ENCODE results near the gene CAMK4. TPM values are rescaled to one million over a fixed set of nuclear protein-coding genes. Genes with fewer than 3 reads are reported as not detected.

CAMK4 gene
- total RNA-seq, 1 experiment from 2014 or later: not detected

GRCh38 chr5:111425205-111425604 lies 201.0 kb downstream of the CAMK4 start:
- CTCF ChIA-PET: no interaction called here
- no peaks in the 10 kb centered on the region for H4K20me1 ChIP-seq (ENCODE audit: insufficient read depth)
- no peak overlapping the region for H3K4me2 ChIP-seq
- no peaks in the 10 kb centered on the region for H3K27me3 ChIP-seq (ENCODE audit: insufficient read depth, low read depth)
- no peak overlapping the region for H3K27ac ChIP-seq
- no peak for DNase-seq
- no peaks in the 10 kb centered on the region for H3F3A ChIP-seq (ENCODE audit: insufficient read depth, low read depth)
- no peaks in the 10 kb centered on the region for H3K9me2 ChIP-seq (ENCODE audit: insufficient read depth)
- H3K4me1 ChIP-seq (replicated peaks; ENCODE audit: insufficient read depth): no peaks in the 10 kb centered on the region
- H3K36me3 ChIP-seq (ENCODE audit: low read depth): no peaks in the 10 kb centered on the region
- POLR2A ChIA-PET (ENCODE audit: unreplicated experiment): no interaction called here
- intact Hi-C loops (cut with micrococcal nuclease; ENCODE audit: unreplicated experiment): no loop called here
- no peaks in the 10 kb centered on the region for H3K79me2 ChIP-seq (ENCODE audit: low read depth)
- no peaks in the 10 kb centered on the region for H3K9me3 ChIP-seq (ENCODE audit: insufficient read depth, low read depth)
- no peak for TF ChIP-seq CTCF (conservative IDR thresholded peaks at IDR 0.05)
- no peak for TF ChIP-seq EZH2 (IDR thresholded peaks at IDR 0.05; ENCODE audit: low read depth)
- no TSS peak for BruUV-seq (replicated peaks)
- no peak overlapping the region for H3K4me3 ChIP-seq
- H2AFZ ChIP-seq: no peak overlapping the region

- Histone ChIP-seq H3K4me2 (no peak overlapping the region), H3K9me2 (ENCODE audit: insufficient read depth) (no peaks in the 10 kb centered on the region), H2AFZ (no peak overlapping the region), H3K27ac (no peak overlapping the region), H3K79me2 (ENCODE audit: low read depth) (no peaks in the 10 kb centered on the region), H3K9me3 (ENCODE audit: insufficient read depth, low read depth) (no peaks in the 10 kb centered on the region), H3F3A (ENCODE audit: insufficient read depth, low read depth) (no peaks in the 10 kb centered on the region), H3K27me3 (ENCODE audit: insufficient read depth, low read depth) (no peaks in the 10 kb centered on the region), H3K4me3 (no peak overlapping the region), H4K20me1 (ENCODE audit: insufficient read depth) (no peaks in the 10 kb centered on the region), H3K36me3 (ENCODE audit: low read depth) (no peaks in the 10 kb centered on the region), H3K4me1 (replicated peaks; ENCODE audit: insufficient read depth) (no peaks in the 10 kb centered on the region)
- intact Hi-C loops (cut with micrococcal nuclease; ENCODE audit: unreplicated experiment): no loop called here
- ChIA-PET CTCF (no interaction called here), POLR2A (ENCODE audit: unreplicated experiment) (no interaction called here)
- no TSS peak for BruUV-seq (replicated peaks)
- TF ChIP-seq CTCF (conservative IDR thresholded peaks at IDR 0.05) (no peak), EZH2 (IDR thresholded peaks at IDR 0.05; ENCODE audit: low read depth) (no peak)
- no peak for DNase-seq
Observed at GRCh38 chr5:111427762-111428161, 203.6 kb downstream of the CAMK4 start.

- Histone ChIP-seq H3K36me3 (ENCODE audit: low read depth) (no peaks in the 10 kb centered on the region), H4K20me1 (ENCODE audit: insufficient read depth) (no peaks in the 10 kb centered on the region), H3K27ac (no peak overlapping the region), H3K4me2 (no peak overlapping the region), H3K9me2 (ENCODE audit: insufficient read depth) (no peaks in the 10 kb centered on the region), H3K79me2 (ENCODE audit: low read depth) (no peaks in the 10 kb centered on the region), H3K9me3 (ENCODE audit: insufficient read depth, low read depth) (no peaks in the 10 kb centered on the region), H3F3A (ENCODE audit: insufficient read depth, low read depth) (no peaks in the 10 kb centered on the region), H3K4me1 (replicated peaks; ENCODE audit: insufficient read depth) (no peaks in the 10 kb centered on the region), H3K27me3 (ENCODE audit: insufficient read depth, low read depth) (no peaks in the 10 kb centered on the region), H3K4me3 (no peak overlapping the region), H2AFZ (no peak overlapping the region)
- POLR2A ChIA-PET (ENCODE audit: unreplicated experiment): no interaction called here
- CTCF ChIA-PET: no interaction called here
- no TSS peak for BruUV-seq (replicated peaks)
- intact Hi-C loops (cut with micrococcal nuclease; ENCODE audit: unreplicated experiment): no loop called here
- DNase-seq: no peak
- no peak for TF ChIP-seq CTCF (conservative IDR thresholded peaks at IDR 0.05)
- TF ChIP-seq EZH2 (IDR thresholded peaks at IDR 0.05; ENCODE audit: low read depth): no peak
Observed at GRCh38 chr5:111432883-111433536, 208.8 kb downstream of the CAMK4 start.

Data from PC-9 (cell line).